GM23338 (cell line): ENCODE results near the gene SYT9. TPM values are rescaled to one million over a fixed set of nuclear protein-coding genes. Genes with fewer than 3 reads are reported as not detected.

Experiments used
- ATAC-seq: fragments of 200-7000 bp; cut with Tn5 transposase; 3 replicates; pipeline ENCODE4 v1.9.1; 2020
- DNase-seq: peaks from one replicate; pipeline ENCODE4 v3.0.0-alpha.2; 2015; ENCODE audit warnings: low spot score
- H2AFZ ChIP-seq: fragments of 200-600 bp; sonication (generic); 2 replicates; pipeline ENCODE4 v1.8.0; 2016; ENCODE audit warnings: antibody characterized with exemption, mild to moderate bottlenecking, moderate library complexity
- H3F3A ChIP-seq: fragments of 200-600 bp; sonication (generic); replicated peaks from 2 replicates; pipeline ENCODE4 v1.8.0; 2017; ENCODE audit warnings: antibody characterized with exemption, mixed run types, low read depth
- H3K27ac ChIP-seq: fragments of 200-600 bp; sonication (generic); 2 replicates; pipeline ENCODE4 v1.6.1; 2016; ENCODE audit warnings: low read depth
- H3K27me3 ChIP-seq: fragments of 200-600 bp; sonication (generic); 2 replicates; pipeline ENCODE4 v1.8.0; 2016; ENCODE audit warnings: mild to moderate bottlenecking, mixed run types, moderate library complexity; ENCODE audit not compliant: insufficient read depth
- H3K36me3 ChIP-seq: fragments of 200-600 bp; sonication (generic); 2 replicates; pipeline ENCODE4 v1.8.0; 2016; ENCODE audit warnings: mild to moderate bottlenecking; ENCODE audit not compliant: insufficient read depth
- H3K4me1 ChIP-seq: fragments of 200-600 bp; sonication (generic); 2 replicates; pipeline ENCODE4 v1.8.0; 2016; ENCODE audit warnings: mild to moderate bottlenecking, moderate library complexity; ENCODE audit not compliant: insufficient read depth
- H3K4me2 ChIP-seq: fragments of 200-600 bp; sonication (generic); 2 replicates; pipeline ENCODE4 v1.7.1; 2017; ENCODE audit warnings: mixed run types
- H3K4me3 ChIP-seq: fragments of 200-600 bp; sonication (generic); 2 replicates; pipeline ENCODE4 v1.6.1; 2016; ENCODE audit warnings: mixed run types
- H3K79me2 ChIP-seq: fragments of 200-600 bp; sonication (generic); replicated peaks from 2 replicates; pipeline ENCODE4 v1.8.0; 2017; ENCODE audit warnings: mild to moderate bottlenecking; ENCODE audit not compliant: insufficient read depth
- H3K9me2 ChIP-seq: fragments of 200-600 bp; sonication (generic); 2 replicates; pipeline ENCODE4 v1.8.0; 2017; ENCODE audit not compliant: insufficient read depth
- H4K20me1 ChIP-seq: fragments of 200-600 bp; sonication (generic); replicated peaks from 2 replicates; pipeline ENCODE4 v1.8.0; 2017; ENCODE audit warnings: mild to moderate bottlenecking; ENCODE audit not compliant: insufficient read depth
- H3K27ac Mint-ChIP-seq: 2 replicates; pipeline ENCODE4 v1.8.0; 2020; ENCODE audit warnings: inconsistent platforms, mild to moderate bottlenecking, moderate library complexity, mixed read lengths
- H3K27me3 Mint-ChIP-seq: 3 replicates; pipeline ENCODE4 v1.8.0; 2022; ENCODE audit warnings: low read depth, mild to moderate bottlenecking, moderate library complexity, mixed read lengths, inconsistent platforms; ENCODE audit not compliant: insufficient read depth, poor library complexity
- H3K36me3 Mint-ChIP-seq: 3 replicates; pipeline ENCODE4 v1.8.0; 2021; ENCODE audit warnings: low read depth, mild to moderate bottlenecking, inconsistent platforms, moderate library complexity, mixed read lengths
- H3K4me1 Mint-ChIP-seq: 3 replicates; pipeline ENCODE4 v1.8.0; 2020; ENCODE audit warnings: mild to moderate bottlenecking, inconsistent platforms, mixed read lengths
- H3K4me3 Mint-ChIP-seq: 3 replicates; pipeline ENCODE4 v1.8.0; 2021; ENCODE audit warnings: moderate library complexity, mild to moderate bottlenecking, inconsistent platforms, mixed read lengths
- H3K9me3 Mint-ChIP-seq: 3 replicates; pipeline ENCODE4 v1.8.0; 2020; ENCODE audit warnings: moderate library complexity, mild to moderate bottlenecking, inconsistent platforms, mixed read lengths
- EZH2 ChIP-seq: fragments of 200-600 bp; sonication (generic); IDR thresholded peaks from one replicate; pipeline ENCODE4 v1.8.0; 2017; ENCODE audit warnings: antibody characterized with exemption, mild to moderate bottlenecking, low read depth; ENCODE audit not compliant: unreplicated experiment
- EZH2phosphoT487 ChIP-seq: fragments of 200-600 bp; sonication (generic); IDR thresholded peaks from one replicate; pipeline ENCODE4 v1.8.1; 2018; ENCODE audit warnings: antibody characterized with exemption; ENCODE audit not compliant: unreplicated experiment
- JUNB ChIP-seq: IDR thresholded peaks from one replicate; pipeline ENCODE4 v1.6.1; 2016; ENCODE audit warnings: antibody characterized with exemption; ENCODE audit not compliant: unreplicated experiment
- NANOG ChIP-seq: IDR thresholded peaks from 2 replicates; pipeline ENCODE4 v1.6.1; 2016; ENCODE audit warnings: antibody characterized with exemption, borderline replicate concordance
- ZNF114 ChIP-seq: fragments of 250-450 bp; sonication (Bioruptor Pico); IDR thresholded peaks from 2 replicates; pipeline ENCODE4 v1.5.0; 2020; ENCODE audit warnings: mild to moderate bottlenecking, moderate library complexity
- ZNF331 ChIP-seq: fragments of 250-450 bp; sonication (Bioruptor Pico); IDR thresholded peaks from 2 replicates; pipeline ENCODE4 v1.5.0; 2020; ENCODE audit warnings: low read depth, mild to moderate bottlenecking, moderate library complexity
- polyA plus RNA-seq: library from polyadenylated mRNA; unstranded; fragments of >200 nt; fragmentation: Nextera tagmentation; extraction: Ambion mirVana; gene quantifications from 2 replicates; pipeline ENCODE4 v1.2.1, GENCODE V29; 2016
- total RNA-seq: library from RNA; depleted of rRNA; stranded (reverse); fragments of >200 nt; shearing (Covaris generic); gene quantifications from 2 replicates; pipeline ENCODE4 v1.2.3, GENCODE V29; 2014
- TF ChIP-seq, protein P1 (sequence below): fragments of 250-450 bp; sonication (Bioruptor Pico); IDR thresholded peaks from 2 replicates; pipeline ENCODE4 v1.5.0; 2020; ENCODE audit warnings: mild to moderate bottlenecking, moderate library complexity

SYT9 gene
- total and polyA plus RNA-seq, 2 experiments from 2014 or later = 0.91 to 2.4 TPM

DNA sequence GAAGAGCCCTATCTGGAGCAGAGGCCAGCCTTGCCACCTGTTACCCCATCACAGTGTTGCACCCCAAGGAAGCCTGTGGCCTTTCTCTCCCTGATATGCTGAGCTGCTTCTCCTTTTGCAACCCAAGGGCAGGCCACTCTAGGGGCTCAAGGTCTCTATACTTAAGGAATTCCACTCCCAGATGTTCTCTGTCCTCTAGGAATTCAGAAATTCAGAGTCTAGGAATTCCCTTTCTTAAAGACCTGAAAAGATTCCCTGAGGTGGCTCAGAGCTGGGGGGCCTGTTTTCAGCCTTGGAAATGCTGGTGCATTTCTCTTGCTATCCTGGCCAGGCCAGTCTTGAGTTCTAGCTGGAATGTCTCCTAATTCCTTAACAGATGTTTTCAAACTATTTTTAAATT is 165.6 kb downstream of the SYT9 start:
- TF ChIP-seq, protein P1, sequence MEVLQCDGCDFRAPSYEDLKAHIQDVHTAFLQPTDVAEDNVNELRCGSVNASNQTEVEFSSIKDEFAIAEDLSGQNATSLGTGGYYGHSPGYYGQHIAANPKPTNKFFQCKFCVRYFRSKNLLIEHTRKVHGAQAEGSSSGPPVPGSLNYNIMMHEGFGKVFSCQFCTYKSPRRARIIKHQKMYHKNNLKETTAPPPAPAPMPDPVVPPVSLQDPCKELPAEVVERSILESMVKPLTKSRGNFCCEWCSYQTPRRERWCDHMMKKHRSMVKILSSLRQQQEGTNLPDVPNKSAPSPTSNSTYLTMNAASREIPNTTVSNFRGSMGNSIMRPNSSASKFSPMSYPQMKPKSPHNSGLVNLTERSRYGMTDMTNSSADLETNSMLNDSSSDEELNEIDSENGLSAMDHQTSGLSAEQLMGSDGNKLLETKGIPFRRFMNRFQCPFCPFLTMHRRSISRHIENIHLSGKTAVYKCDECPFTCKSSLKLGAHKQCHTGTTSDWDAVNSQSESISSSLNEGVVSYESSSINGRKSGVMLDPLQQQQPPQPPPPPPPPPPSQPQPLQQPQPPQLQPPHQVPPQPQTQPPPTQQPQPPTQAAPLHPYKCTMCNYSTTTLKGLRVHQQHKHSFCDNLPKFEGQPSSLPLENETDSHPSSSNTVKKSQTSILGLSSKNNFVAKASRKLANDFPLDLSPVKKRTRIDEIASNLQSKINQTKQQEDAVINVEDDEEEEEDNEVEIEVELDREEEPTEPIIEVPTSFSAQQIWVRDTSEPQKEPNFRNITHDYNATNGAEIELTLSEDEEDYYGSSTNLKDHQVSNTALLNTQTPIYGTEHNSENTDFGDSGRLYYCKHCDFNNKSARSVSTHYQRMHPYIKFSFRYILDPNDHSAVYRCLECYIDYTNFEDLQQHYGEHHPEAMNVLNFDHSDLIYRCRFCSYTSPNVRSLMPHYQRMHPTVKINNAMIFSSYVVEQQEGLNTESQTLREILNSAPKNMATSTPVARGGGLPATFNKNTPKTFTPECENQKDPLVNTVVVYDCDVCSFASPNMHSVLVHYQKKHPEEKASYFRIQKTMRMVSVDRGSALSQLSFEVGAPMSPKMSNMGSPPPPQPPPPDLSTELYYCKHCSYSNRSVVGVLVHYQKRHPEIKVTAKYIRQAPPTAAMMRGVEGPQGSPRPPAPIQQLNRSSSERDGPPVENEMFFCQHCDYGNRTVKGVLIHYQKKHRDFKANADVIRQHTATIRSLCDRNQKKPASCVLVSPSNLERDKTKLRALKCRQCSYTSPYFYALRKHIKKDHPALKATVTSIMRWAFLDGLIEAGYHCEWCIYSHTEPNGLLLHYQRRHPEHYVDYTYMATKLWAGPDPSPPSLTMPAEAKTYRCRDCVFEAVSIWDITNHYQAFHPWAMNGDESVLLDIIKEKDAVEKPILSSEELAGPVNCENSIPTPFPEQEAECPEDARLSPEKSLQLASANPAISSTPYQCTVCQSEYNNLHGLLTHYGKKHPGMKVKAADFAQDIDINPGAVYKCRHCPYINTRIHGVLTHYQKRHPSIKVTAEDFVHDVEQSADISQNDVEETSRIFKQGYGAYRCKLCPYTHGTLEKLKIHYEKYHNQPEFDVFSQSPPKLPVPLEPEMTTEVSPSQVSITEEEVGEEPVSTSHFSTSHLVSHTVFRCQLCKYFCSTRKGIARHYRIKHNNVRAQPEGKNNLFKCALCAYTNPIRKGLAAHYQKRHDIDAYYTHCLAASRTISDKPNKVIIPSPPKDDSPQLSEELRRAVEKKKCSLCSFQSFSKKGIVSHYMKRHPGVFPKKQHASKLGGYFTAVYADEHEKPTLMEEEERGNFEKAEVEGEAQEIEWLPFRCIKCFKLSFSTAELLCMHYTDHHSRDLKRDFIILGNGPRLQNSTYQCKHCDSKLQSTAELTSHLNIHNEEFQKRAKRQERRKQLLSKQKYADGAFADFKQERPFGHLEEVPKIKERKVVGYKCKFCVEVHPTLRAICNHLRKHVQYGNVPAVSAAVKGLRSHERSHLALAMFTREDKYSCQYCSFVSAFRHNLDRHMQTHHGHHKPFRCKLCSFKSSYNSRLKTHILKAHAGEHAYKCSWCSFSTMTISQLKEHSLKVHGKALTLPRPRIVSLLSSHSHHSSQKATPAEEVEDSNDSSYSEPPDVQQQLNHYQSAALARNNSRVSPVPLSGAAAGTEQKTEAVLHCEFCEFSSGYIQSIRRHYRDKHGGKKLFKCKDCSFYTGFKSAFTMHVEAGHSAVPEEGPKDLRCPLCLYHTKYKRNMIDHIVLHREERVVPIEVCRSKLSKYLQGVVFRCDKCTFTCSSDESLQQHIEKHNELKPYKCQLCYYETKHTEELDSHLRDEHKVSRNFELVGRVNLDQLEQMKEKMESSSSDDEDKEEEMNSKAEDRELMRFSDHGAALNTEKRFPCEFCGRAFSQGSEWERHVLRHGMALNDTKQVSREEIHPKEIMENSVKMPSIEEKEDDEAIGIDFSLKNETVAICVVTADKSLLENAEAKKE (CRISPR knock-in tag) = 0 out of 2 replicates have a peak, but pooled peaks have one; percentile 39
- no peak for TF ChIP-seq EZH2
- H3K36me3 Mint-ChIP-seq = no peaks in the 10 kb centered on the region
- Histone ChIP-seq H4K20me1 (no peaks in the 10 kb centered on the region), H3K79me2 (no peaks in the 10 kb centered on the region), H3K36me3 (no peaks in the 10 kb centered on the region), H3K27me3 (no peaks in the 10 kb centered on the region), H3F3A (no peaks in the 10 kb centered on the region), H3K4me2 (0 out of 2 replicates have a peak overlapping the region, but pooled peaks have one; percentile 25), H2AFZ (no peak overlapping the region), H3K27ac (no peak overlapping the region), H3K4me3 (no peak overlapping the region), H3K9me2 (peaks cover 9% of the 10 kb centered on the region; the same call in 1 of the 2 replicates), H3K4me1 (peaks cover 17% of the 10 kb centered on the region)
- H3K4me3 Mint-ChIP-seq = no peak overlapping the region
- peak; percentile 21; the same call in 2 of the 3 replicates for ATAC-seq
- H3K27me3 Mint-ChIP-seq = peaks cover 6% of the 10 kb centered on the region
- H3K4me1 Mint-ChIP-seq = peaks cover 33% of the 10 kb centered on the region
- H3K27ac Mint-ChIP-seq = no peak overlapping the region
- DNase-seq = peak; percentile 77
- H3K9me3 Mint-ChIP-seq = no peaks in the 10 kb centered on the region

DNA sequence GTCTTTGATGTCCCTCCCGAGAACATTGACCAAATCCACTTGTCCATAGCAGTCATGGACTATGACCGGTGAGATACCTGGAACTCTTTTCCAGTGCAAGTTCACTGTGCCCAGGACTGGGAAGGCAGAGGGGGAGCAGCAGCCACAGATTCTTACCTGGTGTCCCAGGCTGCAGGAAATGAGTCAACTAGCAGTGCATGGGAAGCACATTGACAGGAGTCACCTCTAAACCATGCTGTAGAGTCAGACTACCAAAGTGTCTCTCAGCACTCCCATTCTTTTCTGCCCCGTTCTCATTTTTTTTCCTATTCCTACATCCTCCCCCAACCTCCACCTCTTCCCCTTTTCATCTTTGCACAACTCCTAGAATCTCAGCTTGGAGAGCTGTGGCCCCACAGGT is 166.4 kb downstream of the SYT9 start:
- Histone ChIP-seq H3K36me3 (no peaks in the 10 kb centered on the region), H3K27ac (no peak overlapping the region), H3K79me2 (no peaks in the 10 kb centered on the region), H3K9me2 (peaks cover 9% of the 10 kb centered on the region; the same call in 1 of the 2 replicates), H3F3A (no peaks in the 10 kb centered on the region), H3K4me3 (no peak overlapping the region), H3K4me1 (peaks cover 17% of the 10 kb centered on the region), H2AFZ (no peak overlapping the region), H3K27me3 (no peaks in the 10 kb centered on the region), H4K20me1 (no peaks in the 10 kb centered on the region), H3K4me2 (no peak overlapping the region)
- H3K4me1 Mint-ChIP-seq = peaks cover 34% of the 10 kb centered on the region
- DNase-seq (no peak), ATAC-seq (no peak)
- H3K36me3 Mint-ChIP-seq = no peaks in the 10 kb centered on the region
- no peaks in the 10 kb centered on the region for H3K9me3 Mint-ChIP-seq
- H3K4me3 Mint-ChIP-seq = no peak overlapping the region
- H3K27ac Mint-ChIP-seq = no peak overlapping the region
- H3K27me3 Mint-ChIP-seq = peaks cover 6% of the 10 kb centered on the region
- TF ChIP-seq EZH2phosphoT487 = no peak
- no peak for TF ChIP-seq ZNF114
- TF ChIP-seq JUNB = no peak
- TF ChIP-seq, protein P1 (CRISPR knock-in tag) = no peak
- TF ChIP-seq ZNF331 (CRISPR knock-in tag) = no peak
- no peak for TF ChIP-seq NANOG
